H1 (cell line): Measurements from ENCODE around the gene SLC38A10. TPM values are rescaled to one million over a fixed set of nuclear protein-coding genes. Genes with fewer than 3 reads are reported as not detected.

Experiments
- CTCF ChIA-PET: fragments of 300-600 bp; sonication (Branson Sonifier 250); formaldehyde crosslinking; loops from one replicate; lab custom pipeline; 2021; ENCODE audit not compliant: partially characterized antibody; lab: Charles Lee
- POLR2A ChIA-PET: fragments of 300-600 bp; sonication (Branson Sonifier 250); formaldehyde crosslinking; loops from one replicate; lab custom pipeline; 2021; ENCODE audit warnings: inconsistent platforms; ENCODE audit not compliant: partially characterized antibody; lab: Charles Lee
- DNase-seq, 2 experiments: peaks; one replicate each; pipeline versions ENCODE4 v3.0.0 to v3.0.0-alpha.2; 2010 to 2022; ENCODE audit warnings: low spot score in 2 of 2, low read depth in 1 of 2, mixed read lengths in 1 of 2
- FAIRE-seq: peaks from 2 replicates; lab custom pipeline; 2011; peaks lifted over from hg19 to GRCh38; lab: Jason Lieb, UNC
- H2AFZ ChIP-seq: 2 replicates; pipeline ENCODE4 v1.8.1; 2012; ENCODE audit warnings: low read length, inconsistent platforms
- H2AK5ac ChIP-seq: 2 replicates; pipeline ENCODE4 v1.6.1; 2013; ENCODE audit warnings: low read depth, low read length
- H2BK120ac ChIP-seq: replicated peaks from 2 replicates; pipeline ENCODE3; 2013; ENCODE audit warnings: low read depth, low read length, inconsistent platforms
- H2BK12ac ChIP-seq: 2 replicates; pipeline ENCODE4 v1.6.1; 2013; ENCODE audit warnings: low read depth, low read length
- H2BK15ac ChIP-seq: 2 replicates; pipeline ENCODE4 v1.6.1; 2013; ENCODE audit warnings: low read length
- H2BK20ac ChIP-seq: 2 replicates; pipeline ENCODE4 v1.6.1; 2013; ENCODE audit warnings: low read length
- H2BK5ac ChIP-seq: 2 replicates; pipeline ENCODE4 v1.6.1; 2013; ENCODE audit warnings: low read depth, low read length
- H3K14ac ChIP-seq: 2 replicates; pipeline ENCODE4 v1.6.1; 2013; ENCODE audit warnings: inconsistent platforms; ENCODE audit not compliant: insufficient read length
- H3K18ac ChIP-seq: 2 replicates; pipeline ENCODE4 v1.6.1; 2013; ENCODE audit warnings: low read length; ENCODE audit errors: extremely low read depth
- H3K23ac ChIP-seq: 2 replicates; pipeline ENCODE4 v1.6.1; 2013; ENCODE audit warnings: inconsistent platforms; ENCODE audit not compliant: insufficient read length
- H3K23me2 ChIP-seq: 2 replicates; pipeline ENCODE4 v1.6.1; 2013; ENCODE audit warnings: low read depth, low read length
- H3K27ac ChIP-seq: 2 replicates; pipeline ENCODE4 v1.6.1; 2011; ENCODE audit warnings: low read depth, low read length, inconsistent platforms
- H3K27me3 ChIP-seq, 4 experiments: replicated peaks in 1 of 4; 1 replicate in 1 of 4; 2 replicates in 3 of 4; pipeline versions ENCODE4 v1.6.1 to v1.8.1; 2011 to 2013; ENCODE audit warnings: low read length in 3 of 4, mild to moderate bottlenecking in 3 of 4, inconsistent platforms in 2 of 4, mixed read lengths in 2 of 4, moderate library complexity in 1 of 4; ENCODE audit not compliant: control insufficient read depth in 3 of 4, insufficient read depth in 3 of 4; ENCODE audit errors: extremely low read depth in 1 of 4
- H3K36me3 ChIP-seq, 4 experiments: 2 replicates each; pipeline versions ENCODE4 v1.6.1 to v1.8.1; 2011 to 2013; ENCODE audit warnings: mild to moderate bottlenecking in 4 of 4, low read length in 3 of 4, moderate library complexity in 2 of 4, control low read depth in 1 of 4, inconsistent platforms in 1 of 4; ENCODE audit not compliant: insufficient read depth in 4 of 4, control insufficient read depth in 2 of 4
- H3K4ac ChIP-seq: replicated peaks from 2 replicates; pipeline ENCODE3; 2013; ENCODE audit warnings: low read length, low read depth, mixed read lengths, inconsistent platforms; ENCODE audit not compliant: insufficient read length
- H3K4me1 ChIP-seq, 4 experiments: replicated peaks in 1 of 4; 1 replicate in 1 of 4; 2 replicates in 3 of 4; pipeline versions ENCODE4 v1.6.1 to v1.8.1; 2011 to 2013; ENCODE audit warnings: low read length in 3 of 4, inconsistent platforms in 2 of 4, mixed read lengths in 1 of 4; ENCODE audit not compliant: insufficient read depth in 4 of 4, control insufficient read depth in 3 of 4
- H3K4me2 ChIP-seq, 2 experiments: 2 replicates each; pipeline versions ENCODE4 v1.6.1 to v1.8.1; 2011 to 2013; ENCODE audit warnings: low read depth in 2 of 2, low read length in 2 of 2, control low read depth in 1 of 2, inconsistent platforms in 1 of 2, mild to moderate bottlenecking in 1 of 2; ENCODE audit not compliant: insufficient read depth in 1 of 2
- H3K4me3 ChIP-seq, 4 experiments: fragments of 200-600, 300-600 bp in 1 of 4; sonication (generic), shearing (Covaris generic), sonication (Bioruptor Twin) in 1 of 4; 2 replicates each; pipeline versions ENCODE4 v1.5.1 to v1.8.1; 2011 to 2016; ENCODE audit warnings: low read length in 4 of 4, low read depth in 3 of 4, control low read depth in 2 of 4, inconsistent platforms in 2 of 4, mild to moderate bottlenecking in 2 of 4, mixed read lengths in 1 of 4, moderate library complexity in 1 of 4; ENCODE audit not compliant: insufficient read depth in 2 of 4; ENCODE audit errors: extremely low read depth in 1 of 4
- H3K56ac ChIP-seq: replicated peaks from 2 replicates; pipeline ENCODE3; 2013; ENCODE audit warnings: low read depth, mild to moderate bottlenecking, mixed read lengths, low read length, inconsistent platforms; ENCODE audit not compliant: insufficient read length
- H3K79me1 ChIP-seq: 2 replicates; pipeline ENCODE4 v1.6.1; 2013; ENCODE audit warnings: low read depth, low read length, control low read depth
- H3K79me2 ChIP-seq, 2 experiments: 2 replicates each; pipeline versions ENCODE4 v1.6.1 to v1.8.1; 2012 to 2013; ENCODE audit warnings: low read length in 2 of 2, mild to moderate bottlenecking in 2 of 2, inconsistent platforms in 1 of 2; ENCODE audit not compliant: insufficient read depth in 2 of 2, control insufficient read depth in 1 of 2
- H3K9ac ChIP-seq, 4 experiments: replicated peaks in 1 of 4; 1 replicate in 1 of 4; 2 replicates in 3 of 4; pipeline versions ENCODE4 v1.6.1 to v1.8.1; 2011 to 2013; ENCODE audit warnings: low read depth in 3 of 4, low read length in 3 of 4, control low read depth in 2 of 4, mild to moderate bottlenecking in 2 of 4, moderate library complexity in 2 of 4, inconsistent platforms in 1 of 4; ENCODE audit errors: extremely low read depth in 1 of 4
- H3K9me3 ChIP-seq, 2 experiments: 2 replicates each; pipeline versions ENCODE4 v1.6.1 to v1.8.1; 2012 to 2013; ENCODE audit warnings: mild to moderate bottlenecking in 2 of 2, moderate library complexity in 2 of 2, control low read depth in 1 of 2, inconsistent platforms in 1 of 2, low read depth in 1 of 2, low read length in 1 of 2, mixed read lengths in 1 of 2; ENCODE audit not compliant: insufficient read depth in 2 of 2
- H4K20me1 ChIP-seq, 2 experiments: replicated peaks in 1 of 2; 2 replicates each; pipeline versions ENCODE3 to v1.8.1; 2011 to 2013; ENCODE audit warnings: inconsistent platforms in 2 of 2, low read length in 2 of 2, mild to moderate bottlenecking in 1 of 2; ENCODE audit not compliant: insufficient read depth in 2 of 2, control insufficient read depth in 1 of 2
- H4K5ac ChIP-seq: 2 replicates; pipeline ENCODE4 v1.6.1; 2013; ENCODE audit warnings: low read length, low read depth, mixed read lengths, inconsistent platforms; ENCODE audit not compliant: insufficient read length
- H4K8ac ChIP-seq: 2 replicates; pipeline ENCODE4 v1.8.0; 2013; ENCODE audit warnings: mild to moderate bottlenecking, moderate library complexity, low read length, inconsistent platforms; ENCODE audit not compliant: insufficient read depth; ENCODE audit errors: extremely low read depth
- H4K91ac ChIP-seq: replicated peaks from 2 replicates; pipeline ENCODE3; 2013; ENCODE audit warnings: low read length, mixed read lengths, inconsistent platforms; ENCODE audit not compliant: insufficient read length
- CEBPB ChIP-seq: IDR thresholded peaks from 2 replicates; pipeline ENCODE4 v1.6.1; 2012; ENCODE audit warnings: low read depth, low read length
- CHD2 ChIP-seq: IDR thresholded peaks from 2 replicates; pipeline ENCODE4 v1.6.1; 2012; ENCODE audit warnings: low read length, improper control_type of control experiment
- HDAC2 ChIP-seq, 2 experiments: fragments of 300-600 bp in 1 of 2; sonication (generic) in 1 of 2; IDR thresholded peaks; 2 replicates each; pipeline ENCODE4 v1.6.1; 2011 to 2012; ENCODE audit warnings: low read depth in 2 of 2, low read length in 2 of 2, mild to moderate bottlenecking in 2 of 2, moderate library complexity in 2 of 2, borderline replicate concordance in 1 of 2, inconsistent platforms in 1 of 2
- NRF1 ChIP-seq: IDR thresholded peaks from 2 replicates; pipeline ENCODE4 v1.6.1; 2011; ENCODE audit warnings: mild to moderate bottlenecking, low read depth, low read length, improper control_type of control experiment
- TBP ChIP-seq: IDR thresholded peaks from 2 replicates; pipeline ENCODE4 v1.6.1; 2011; ENCODE audit warnings: low read depth, low read length, improper control_type of control experiment
- WGBS, 2 experiments: shearing (Covaris generic) in 1 of 2; methylation state at CpG; one replicate each; pipeline versions ENCODE4 v1.1.6 to v1.1.7; 2013 to 2015; ENCODE audit warnings: low lambda C conversion rate in 2 of 2, mixed read lengths in 2 of 2, inconsistent platforms in 1 of 2, low coverage in 1 of 2, missing lambda C conversion rate in 1 of 2; ENCODE audit not compliant: insufficient replicate concordance in 2 of 2, insufficient coverage in 1 of 2, insufficient read length in 1 of 2; ENCODE audit errors: extremely low coverage in 1 of 2, missing lambda C conversion rate in 1 of 2; 5-methylcytosine and 5-hydroxymethylcytosine counted together
- polyA plus RNA-seq, 7 experiments: library from polyadenylated mRNA; depleted of rRNA in 3 of 7; stranded (reverse) in 5 of 7; unstranded in 2 of 7; fragments of >200 nt in 5 of 7; fragments of 200-250 nt in 2 of 7; gene quantifications; 1 replicate in 5 of 7; 2 replicates in 1 of 7; 4 replicates in 1 of 7; pipeline versions ENCODE4 v1.2.1 to v1.2.3, GENCODE V29; 2011 to 2013; ENCODE audit warnings: missing spikeins in 2 of 7, mixed read lengths in 2 of 7
- total RNA-seq: library from RNA; stranded (reverse); fragmentation: NEBNext Ultra II Directional; extraction: Animal tissue kit (Norgen Biotek cat#: 25700); gene quantifications from 2 replicates; pipeline ENCODE4 v1.2.1, GENCODE V29; 2021

Gene SLC38A10
- total and polyA plus RNA-seq, 2 of the 8 experiments (the other 6 are each of a cell fraction or from before 2014, with no cell fraction given), result 26.4 to 41.0 TPM

GRCh38 chr17:81233811-81234505 is 61.1 kb downstream of the SLC38A10 start:
- Histone ChIP-seq H2BK15ac (no peak overlapping the region), H3K79me2 (peaks cover 0 to 12% of the 10 kb centered on the region in 2 experiments; a peak in 1 of 4 replicates), H2AK5ac (no peak overlapping the region), H3K36me3 (peaks cover 0 to 18% (median 4%) of the 10 kb centered on the region in 4 experiments; a peak in 5 of 8 replicates), H3K4me2 (no peak overlapping the region), H3K23me2 (peaks cover 2% of the 10 kb centered on the region; the same call in 1 of the 2 replicates), H3K4ac (no peak overlapping the region), H2AFZ (no peak overlapping the region), H3K9me3 (no peaks in the 10 kb centered on the region; a peak in 1 of 4 replicates), H3K4me3 (no peak overlapping the region), H4K5ac (no peak overlapping the region), H3K18ac (no peak overlapping the region), H2BK20ac (no peak overlapping the region), H3K79me1 (peaks cover 9% of the 10 kb centered on the region), H3K14ac (no peak overlapping the region), H3K9ac (no peak overlapping the region), H4K8ac (no peak overlapping the region), H3K27ac (no peak overlapping the region), H2BK120ac (no peak overlapping the region), H3K4me1 (peaks cover 0 to 9% (median 3%) of the 10 kb centered on the region in 4 experiments; a peak in 5 of 7 replicates), H3K27me3 (no peaks in the 10 kb centered on the region), H4K91ac (no peak overlapping the region), H2BK5ac (no peak overlapping the region), H3K23ac (no peak overlapping the region), H3K56ac (no peak overlapping the region), H2BK12ac (no peak overlapping the region), H4K20me1 (peaks cover 4 to 18% of the 10 kb centered on the region in 2 experiments)
- TF ChIP-seq HDAC2 (IDR thresholded peaks at IDR 0.05; ENCODE audit: borderline replicate concordance in 1 of 2, low read depth in 2 of 2, low read length in 2 of 2), result no peak
- no peak for TF ChIP-seq CEBPB
- TF ChIP-seq CHD2, result no peak
- no peak for TF ChIP-seq NRF1
- TF ChIP-seq TBP, result no peak
- POLR2A ChIA-PET, result interaction anchor here (1.5 kb wide), 1 partner anchor 13 kb away, joined by 3 read pairs; no protein-coding TSS in a partner anchor
- 97% methylated on average over 15 of the region's 21 CpGs; no CpG with 5 or more reads in 1 of the 2 experiments for WGBS, 2 experiments
- CTCF ChIA-PET, result interaction anchor here (1.0 to 1.2 kb wide), 3 partner anchors 16 to 104 kb away, joined by 3 read pairs; no protein-coding TSS in a partner anchor
- no peak for DNase-seq
- no peak for FAIRE-seq
